Heart left ventricle (tissue), 13 donors: ENCODE data around the gene NMRAL1.

ENCODE experiments used
- CTCF ChIP-seq, 12 donors: fragments of 200-600 bp; sonication (generic) in 4 of 12; IDR thresholded peaks; one replicate each; pipeline versions ENCODE4 v1.5.0 to v1.8.0; 2018 to 2022; ENCODE audit warnings: antibody characterized with exemption in 12 of 12, mild to moderate bottlenecking in 5 of 12
- POLR2A ChIP-seq, 2 donors: fragments of 450-650 bp; IDR thresholded peaks; one replicate each; pipeline ENCODE4 v1.6.1; 2017; ENCODE audit warnings: antibody characterized with exemption in 2 of 2, mild to moderate bottlenecking in 2 of 2, moderate library complexity in 2 of 2
- donor health status: ischemic (EF 13 %, LVEDD 7.1; RV severe dilation, severe dysfunction).
- donor health status: DM: no; HTN: yes; CAD: no.
- donor health status: DM: no; HTN: no; CAD: no.
- donor health status: ischemic (EF 25% LVEDD 6.9; RV normal size, moderate dysfunction).
- donor health status: ischemic (EF 25% LVEDD 5.7; RV mildly dilated, moderate dysfunction).
- donor health status: ischemic (EF 35%, LVEDD 5.7; RV mildly dilated, moderate dysfunction).
- donor health status: nonischemic (EF 11% LVEDD 7.7; RV severe dilation, severe dysfunction).
- donor health status: DM: yes; HTN: yes; CAD: no.
- donor health status: PGD.
- donor health status: ischemic (EF 29% LVEDD 5.4; RV normal size, mild dysfunction).
- donor health status: nonischemic (EF 23%, LVEDD 6.1; RV moderate dilation, normal function).

GRCh38 chr16:4431023-4431422 is 43.4 kb downstream of the NMRAL1 start:
- TF ChIP-seq CTCF (IDR thresholded peaks at IDR 0.05), result no peak
- TF ChIP-seq POLR2A (IDR thresholded peaks at IDR 0.05), result no peak
